GM18505 (cell line): Measurements from ENCODE around the gene VPS26B.
"Not testable (repeated sequence)": the region's sequence is repeated elsewhere in the genome, so short reads cannot be mapped to it uniquely, and the experiment has no call there.

Experiments
- ATAC-seq: cut with Tn5 transposase; IDR thresholded peaks from one replicate; pipeline ENCODE4 v1.9.1; 2021; ENCODE audit not compliant: unreplicated experiment
- POLR2A ChIP-seq: IDR thresholded peaks from 4 replicates; pipeline ENCODE4 v1.6.1; 2011; ENCODE audit warnings: borderline replicate concordance; ENCODE audit not compliant: insufficient read depth, insufficient read length; ENCODE audit errors: extremely low read depth

The VPS26B gene

GRCh38 chr11:134272381-134273316 is 48.2 kb downstream of the VPS26B start:
- TF ChIP-seq POLR2A, result no peak
- no peak for ATAC-seq

GRCh38 chr11:134273317-134273712 is 48.8 kb downstream of the VPS26B start:
- no peak for TF ChIP-seq POLR2A
- ATAC-seq, result no peak

GRCh38 chr11:134275188-134275533 is 50.7 kb downstream of the VPS26B start:
- TF ChIP-seq POLR2A, result no peak
- ATAC-seq, result no peak

- TF ChIP-seq POLR2A, result no peak
- peak; percentile 82 for ATAC-seq
These were observed 51.3 kb downstream of the VPS26B start, which contains the start of gene GLB1L3 for GRCh38 chr11:134275534-134276395. Gene GLB1L3, plus strand, starts transcription at chr11:134276379. Its CDS starts 362 bp downstream, at chr11:134276741.

GRCh38 chr11:134276396-134277182 is 52.1 kb downstream of the VPS26B start:
- TF ChIP-seq POLR2A, result no peak
- peak; percentile 31 for ATAC-seq

GRCh38 chr11:134277183-134278001 is 52.9 kb downstream of the VPS26B start:
- ATAC-seq, result no peak
- TF ChIP-seq POLR2A, result no peak

- no peak for ATAC-seq
- no peak for TF ChIP-seq POLR2A
These were observed 53.9 kb downstream of the VPS26B start for GRCh38 chr11:134278356-134278755.

GRCh38 chr11:134281635-134282034 is 57.2 kb downstream of the VPS26B start:
- ATAC-seq, result not testable (repeated sequence)

GRCh38 chr11:134282121-134283045 is 57.9 kb downstream of the VPS26B start:
- no peak for TF ChIP-seq POLR2A

GRCh38 chr11:134283461-134284230 is 59.2 kb downstream of the VPS26B start:
- TF ChIP-seq POLR2A, result no peak
- ATAC-seq, result no peak

More at GRCh38 chr11:134282121-134283045, 57.9 kb downstream of the VPS26B start:
- ATAC-seq, result no peak

GRCh38 chr11:134284349-134284748 is 59.9 kb downstream of the VPS26B start:
- not testable (repeated sequence) for ATAC-seq
